Uterus (tissue), 2 donors: Measurements from ENCODE around the gene ISCA2.

Experiments used
- CTCF ChIP-seq, 4 experiments: fragments of 200-600 bp in 2 of 4; fragments of 450-650 bp in 2 of 4; sonication (generic) in 2 of 4; IDR thresholded peaks; one replicate each; pipeline ENCODE4 v1.5.1; 2016 to 2019; ENCODE audit warnings: antibody characterized with exemption in 4 of 4, mild to moderate bottlenecking in 2 of 4, moderate library complexity in 1 of 4
- POLR2A ChIP-seq, 2 donors: fragments of 450-650 bp; IDR thresholded peaks; one replicate each; pipeline ENCODE4 v1.6.1; 2016; ENCODE audit warnings: antibody characterized with exemption in 2 of 2, mild to moderate bottlenecking in 1 of 2, moderate library complexity in 1 of 2

- TF ChIP-seq CTCF (IDR thresholded peaks at IDR 0.05), result no peak
- TF ChIP-seq POLR2A (IDR thresholded peaks at IDR 0.05), result no peak
Observed at GRCh38 chr14:74476607-74477006, 17.0 kb upstream of the ISCA2 start.
